Measurements from ENCODE around the gene ZNHIT1.
"Not testable (repeated sequence)": the region's sequence is repeated elsewhere in the genome, so short reads cannot be mapped to it uniquely, and the experiment has no call there.

ZNHIT1 gene

GRCh38 chr7:101201695-101202602 lies 16.0 kb upstream of the ZNHIT1 start:
- peak overlapping the region; percentile 14 for H3K4me3 ChIP-seq (ENCODE audit: low read depth, low read length)
- DNase-seq (ENCODE audit: low read depth): no peak
- TF ChIP-seq, protein P1, sequence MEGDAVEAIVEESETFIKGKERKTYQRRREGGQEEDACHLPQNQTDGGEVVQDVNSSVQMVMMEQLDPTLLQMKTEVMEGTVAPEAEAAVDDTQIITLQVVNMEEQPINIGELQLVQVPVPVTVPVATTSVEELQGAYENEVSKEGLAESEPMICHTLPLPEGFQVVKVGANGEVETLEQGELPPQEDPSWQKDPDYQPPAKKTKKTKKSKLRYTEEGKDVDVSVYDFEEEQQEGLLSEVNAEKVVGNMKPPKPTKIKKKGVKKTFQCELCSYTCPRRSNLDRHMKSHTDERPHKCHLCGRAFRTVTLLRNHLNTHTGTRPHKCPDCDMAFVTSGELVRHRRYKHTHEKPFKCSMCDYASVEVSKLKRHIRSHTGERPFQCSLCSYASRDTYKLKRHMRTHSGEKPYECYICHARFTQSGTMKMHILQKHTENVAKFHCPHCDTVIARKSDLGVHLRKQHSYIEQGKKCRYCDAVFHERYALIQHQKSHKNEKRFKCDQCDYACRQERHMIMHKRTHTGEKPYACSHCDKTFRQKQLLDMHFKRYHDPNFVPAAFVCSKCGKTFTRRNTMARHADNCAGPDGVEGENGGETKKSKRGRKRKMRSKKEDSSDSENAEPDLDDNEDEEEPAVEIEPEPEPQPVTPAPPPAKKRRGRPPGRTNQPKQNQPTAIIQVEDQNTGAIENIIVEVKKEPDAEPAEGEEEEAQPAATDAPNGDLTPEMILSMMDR (conservative IDR thresholded peaks at IDR 0.05; ENCODE audit: low read depth, low read length): no peak

- no peak overlapping the region for H3K4me3 ChIP-seq (ENCODE audit: low read depth, low read length)
- TF ChIP-seq, protein P1 (conservative IDR thresholded peaks at IDR 0.05; ENCODE audit: low read depth, low read length): no peak
- DNase-seq (ENCODE audit: low read depth): no peak
Measured at GRCh38 chr7:101202603-101202918, 15.4 kb upstream of the ZNHIT1 start.

- TF ChIP-seq, protein P1 (conservative IDR thresholded peaks at IDR 0.05; ENCODE audit: low read depth, low read length): peak; percentile 22
- H3K4me3 ChIP-seq (ENCODE audit: low read depth, low read length): not testable (repeated sequence)
Measured at GRCh38 chr7:101203740-101204738, 13.9 kb upstream of the ZNHIT1 start.

DNA sequence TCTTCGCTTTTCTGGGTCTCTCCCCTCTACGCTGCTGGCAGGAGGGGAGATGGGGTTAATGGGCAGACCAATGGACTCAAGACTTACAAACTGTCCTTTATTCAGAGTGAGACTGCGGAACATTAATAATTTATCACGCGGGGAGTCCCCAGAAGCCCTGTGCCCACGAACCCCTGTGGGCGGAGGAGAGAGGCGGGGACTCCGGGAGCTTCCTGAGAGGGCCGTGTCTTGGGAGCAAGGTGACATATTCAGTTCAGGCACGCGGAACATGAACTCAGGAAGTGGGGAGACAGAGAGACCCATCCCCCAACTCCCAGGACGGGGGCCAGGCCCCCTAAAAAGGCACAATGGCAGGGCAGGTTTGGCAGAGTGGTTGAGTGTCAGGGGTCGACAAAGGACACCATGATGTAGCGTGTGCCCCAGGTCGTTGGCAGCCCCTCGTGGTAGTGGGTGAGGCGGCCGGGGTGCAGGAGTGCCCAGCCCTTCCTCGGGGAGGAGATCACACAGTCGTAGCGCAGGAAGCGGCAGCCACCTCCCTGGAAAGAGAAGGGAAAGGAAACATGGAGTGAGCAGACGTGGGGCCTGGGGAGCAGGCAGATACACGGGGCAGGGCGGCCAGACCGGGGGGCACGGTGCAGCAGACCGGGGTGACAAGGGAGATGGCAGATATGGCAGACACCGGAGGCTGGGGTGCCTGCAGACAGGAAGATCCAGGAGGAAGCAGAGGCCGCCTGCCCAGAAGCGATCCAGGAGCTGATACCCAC lies 11.9 kb upstream of the ZNHIT1 start:
- H3K4me3 ChIP-seq (ENCODE audit: low read depth, low read length): no peak overlapping the region
- TF ChIP-seq, protein P1 (conservative IDR thresholded peaks at IDR 0.05; ENCODE audit: low read depth, low read length): no peak
- no peak for DNase-seq (ENCODE audit: low read depth)

More at GRCh38 chr7:101203740-101204738, 13.9 kb upstream of the ZNHIT1 start:
- DNase-seq (ENCODE audit: low read depth): peak; percentile 60

- H3K4me3 ChIP-seq (ENCODE audit: low read depth, low read length): no peak overlapping the region
- DNase-seq (ENCODE audit: low read depth): no peak
- TF ChIP-seq, protein P1 (conservative IDR thresholded peaks at IDR 0.05; ENCODE audit: low read depth, low read length): no peak
Measured at GRCh38 chr7:101206665-101207042, 11.3 kb upstream of the ZNHIT1 start.

DNA sequence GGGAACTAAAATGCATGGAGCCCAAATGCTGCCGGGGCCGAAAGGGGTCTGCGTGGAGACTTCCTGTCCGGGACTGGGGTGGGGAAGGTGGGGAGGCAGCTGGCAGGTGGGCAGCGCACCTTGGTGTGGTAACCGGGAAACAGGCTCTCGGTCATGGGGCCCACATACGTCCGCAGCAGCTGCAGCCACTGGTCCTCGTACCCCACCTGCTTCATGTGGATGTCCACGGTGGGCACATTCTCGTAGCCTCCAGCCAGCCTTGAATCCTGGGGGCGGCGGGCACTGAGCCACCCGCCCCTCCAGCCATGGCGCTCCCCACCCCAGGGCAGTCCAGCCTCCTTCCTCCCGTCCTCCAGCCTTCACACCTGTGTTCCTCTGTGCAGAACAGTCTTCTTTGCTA lies 10.5 kb upstream of the ZNHIT1 start:
- no peak overlapping the region for H3K4me3 ChIP-seq (ENCODE audit: low read depth, low read length)
- TF ChIP-seq, protein P1 (conservative IDR thresholded peaks at IDR 0.05; ENCODE audit: low read depth, low read length): no peak
- DNase-seq (ENCODE audit: low read depth): no peak

All from choroid plexus epithelial cell (primary cell).